CD14-positive monocyte (primary cell): ENCODE results near the gene DYRK1A. TPM values are rescaled to one million over a fixed set of nuclear protein-coding genes. Genes with fewer than 3 reads are reported as not detected.

ENCODE experiments used
- DNase-seq, 3 donors: peaks; one replicate each; pipeline ENCODE4 v3.0.0-alpha.2; 2011 to 2022
- H2AFZ ChIP-seq: 2 replicates; pipeline ENCODE4 v1.6.0; 2012; ENCODE audit warnings: mild to moderate bottlenecking, low read depth, low read length, inconsistent platforms; ENCODE audit not compliant: insufficient read depth, poor library complexity, severe bottlenecking
- H3K27ac ChIP-seq, 2 donors: 1 replicate in 1 of 2; 2 replicates in 1 of 2; pipeline ENCODE4 v1.5.1; 2012 to 2013; ENCODE audit warnings: low read length in 2 of 2, control low read depth in 1 of 2, inconsistent platforms in 1 of 2, low read depth in 1 of 2, mild to moderate bottlenecking in 1 of 2
- H3K27me3 ChIP-seq, 2 donors: one replicate each; pipeline versions ENCODE4 v1.6.0 to v1.6.1; 2011 to 2013; ENCODE audit warnings: low read length in 2 of 2; ENCODE audit not compliant: control insufficient read depth in 2 of 2, insufficient read depth in 2 of 2
- H3K36me3 ChIP-seq, 2 donors: replicated peaks in 1 of 2; 1 replicate in 1 of 2; 2 replicates in 1 of 2; pipeline versions ENCODE4 v1.5.1 to v1.6.1; 2012 to 2013; ENCODE audit warnings: low read length in 2 of 2, control low read depth in 1 of 2, inconsistent platforms in 1 of 2, mild to moderate bottlenecking in 1 of 2; ENCODE audit not compliant: insufficient read depth in 2 of 2, control insufficient read depth in 1 of 2
- H3K4me1 ChIP-seq, 2 donors: 1 replicate in 1 of 2; 2 replicates in 1 of 2; pipeline versions ENCODE4 v1.5.1 to v1.6.1; 2012 to 2013; ENCODE audit warnings: low read length in 2 of 2, control low read depth in 1 of 2, inconsistent platforms in 1 of 2, mild to moderate bottlenecking in 1 of 2, moderate library complexity in 1 of 2; ENCODE audit not compliant: insufficient read depth in 2 of 2, control insufficient read depth in 1 of 2
- H3K4me2 ChIP-seq: replicated peaks from 2 replicates; pipeline ENCODE3; 2012; ENCODE audit warnings: low read length, moderate library complexity, mild to moderate bottlenecking; ENCODE audit not compliant: poor library complexity, severe bottlenecking; ENCODE audit errors: extremely low read depth
- H3K4me3 ChIP-seq, 3 experiments: fragments of 200-600 bp in 1 of 3; sonication (generic) in 1 of 3; replicated peaks in 1 of 3; 1 replicate in 2 of 3; 2 replicates in 1 of 3; pipeline ENCODE4 v1.5.1; 2011 to 2013; ENCODE audit warnings: low read length in 3 of 3, mild to moderate bottlenecking in 3 of 3, control low read depth in 2 of 3, low read depth in 2 of 3, inconsistent platforms in 1 of 3, moderate library complexity in 1 of 3
- H3K79me2 ChIP-seq: 2 replicates; pipeline ENCODE4 v1.6.0; 2012; ENCODE audit warnings: mild to moderate bottlenecking, control low read depth, inconsistent platforms, low read length, moderate library complexity; ENCODE audit not compliant: insufficient read depth
- H3K9ac ChIP-seq: 2 replicates; pipeline ENCODE4 v1.6.0; 2017; ENCODE audit warnings: low read length, mild to moderate bottlenecking; ENCODE audit not compliant: insufficient read depth, poor library complexity, severe bottlenecking
- H3K9me3 ChIP-seq, 2 donors: replicated peaks in 1 of 2; 1 replicate in 1 of 2; 2 replicates in 1 of 2; pipeline versions ENCODE4 v1.5.1 to v1.6.1; 2012 to 2013; ENCODE audit warnings: low read length in 2 of 2, control low read depth in 1 of 2; ENCODE audit not compliant: control insufficient read depth in 1 of 2, insufficient read depth in 1 of 2
- H4K20me1 ChIP-seq: 2 replicates; pipeline ENCODE4 v1.6.0; 2012; ENCODE audit warnings: mild to moderate bottlenecking, low read length, control low read depth, moderate library complexity; ENCODE audit not compliant: insufficient read depth
- H3K27ac Mint-ChIP-seq, 7 donors: one replicate each; pipeline ENCODE4 v1.8.0; 2020; ENCODE audit warnings: mild to moderate bottlenecking in 7 of 7, mixed read lengths in 7 of 7, moderate library complexity in 6 of 7, inconsistent platforms in 2 of 7
- H3K27me3 Mint-ChIP-seq, 3 donors: one replicate each; pipeline ENCODE4 v1.8.0; 2021 to 2022; ENCODE audit warnings: low read depth in 3 of 3, mild to moderate bottlenecking in 3 of 3, mixed read lengths in 3 of 3, moderate library complexity in 3 of 3, inconsistent platforms in 1 of 3
- H3K36me3 Mint-ChIP-seq, 2 donors: one replicate each; pipeline ENCODE4 v1.8.0; 2020; ENCODE audit warnings: mixed read lengths in 2 of 2, inconsistent platforms in 1 of 2, mild to moderate bottlenecking in 1 of 2
- H3K4me1 Mint-ChIP-seq: one replicate; pipeline ENCODE4 v1.8.0; 2020; ENCODE audit warnings: mild to moderate bottlenecking, mixed read lengths
- H3K4me3 Mint-ChIP-seq, 2 donors: one replicate each; pipeline ENCODE4 v1.8.0; 2020; ENCODE audit warnings: mild to moderate bottlenecking in 2 of 2, mixed read lengths in 2 of 2, moderate library complexity in 1 of 2
- H3K9me3 Mint-ChIP-seq, 7 donors: one replicate each; pipeline ENCODE4 v1.8.0; 2020 to 2022; ENCODE audit warnings: mixed read lengths in 7 of 7, mild to moderate bottlenecking in 6 of 7, moderate library complexity in 6 of 7, inconsistent platforms in 2 of 7
- CTCF ChIP-seq: fragments of 200-600 bp; IDR thresholded peaks from one replicate; pipeline ENCODE4 v1.8.0; 2022; ENCODE audit warnings: antibody characterized with exemption, mild to moderate bottlenecking
- WGBS: methylation state at CpG from one replicate; pipeline ENCODE4 v1.1.5; 2013; ENCODE audit warnings: missing lambda C conversion rate; ENCODE audit not compliant: insufficient coverage; 5-methylcytosine and 5-hydroxymethylcytosine counted together
- intact Hi-C, 2 donors: fragments of 100-400 bp; cut with micrococcal nuclease; formaldehyde crosslinking; loops; one replicate each; pipeline versions ENCODE4 v1.15.0 to v1.15.1; 2023
- polyA plus RNA-seq, 3 donors: library from polyadenylated mRNA; depleted of rRNA in 1 of 3; unstranded in 2 of 3; stranded (reverse) in 1 of 3; fragments of 300-500 nt in 2 of 3; fragments of >200 nt in 1 of 3; fragmentation: Illumina TruSeq in 2 of 3; gene quantifications; 1 replicate in 2 of 3; 2 replicates in 1 of 3; pipeline ENCODE4 v1.2.3, GENCODE V29; 2012 to 2021

Gene DYRK1A
- polyA plus RNA-seq, 3 donors: 1.8 to 53.5 (median 2.4) TPM

GRCh38 chr21:37566790-37567615 lies 200.4 kb downstream of the DYRK1A start:
- H3K4me3 Mint-ChIP-seq: no peak overlapping the region
- peaks cover 24% of the 10 kb centered on the region for H3K4me1 Mint-ChIP-seq
- Histone ChIP-seq H3K27ac (no peak overlapping the region), H3K36me3 (no peaks in the 10 kb centered on the region), H3K9ac (no peak overlapping the region), H3K4me2 (no peak overlapping the region), H3K4me1 (peaks cover 25 to 31% of the 10 kb centered on the region in 2 donors), H3K79me2 (no peaks in the 10 kb centered on the region), H3K4me3 (no peak overlapping the region), H2AFZ (no peak overlapping the region), H3K27me3 (no peaks in the 10 kb centered on the region), H4K20me1 (no peaks in the 10 kb centered on the region), H3K9me3 (no peaks in the 10 kb centered on the region)
- TF ChIP-seq CTCF: no peak
- over 99% methylated on average over 10 of the region's 14 CpGs for WGBS
- no peak for DNase-seq
- intact Hi-C loops: loop anchor here (10.0 kb wide), 2 partner anchors 102 to 302 kb away; partner anchors contain the start of gene VPS26C (in 1 of the 2)
- no peaks in the 10 kb centered on the region for H3K36me3 Mint-ChIP-seq
- peaks cover 0 to 6% (median 0%) of the 10 kb centered on the region in 7 donors for H3K9me3 Mint-ChIP-seq
- no peak overlapping the region for H3K27ac Mint-ChIP-seq
- H3K27me3 Mint-ChIP-seq: peaks cover under 1 to 5% (median 4%) of the 10 kb centered on the region in 3 donors

- H3K4me1 Mint-ChIP-seq: peaks cover 18% of the 10 kb centered on the region
- H3K27ac Mint-ChIP-seq: no peak overlapping the region
- WGBS: 100% methylated on average over 1 of the region's 6 CpGs
- H3K27me3 ChIP-seq: no peaks in the 10 kb centered on the region
- H3K27me3 Mint-ChIP-seq: peaks cover 3 to 5% (median 3%) of the 10 kb centered on the region in 3 donors
- no peaks in the 10 kb centered on the region for H3K79me2 ChIP-seq
- H3K4me3 ChIP-seq: no peak overlapping the region
- no peaks in the 10 kb centered on the region for H4K20me1 ChIP-seq
- intact Hi-C loops: loop anchor here (10.0 kb wide), 2 partner anchors 104 to 304 kb away; partner anchors contain the start of gene VPS26C (in 1 of the 2)
- H3K36me3 ChIP-seq: no peaks in the 10 kb centered on the region
- no peak overlapping the region for H2AFZ ChIP-seq
- H3K4me2 ChIP-seq: no peak overlapping the region
- H3K9me3 ChIP-seq: no peaks in the 10 kb centered on the region
- DNase-seq: no peak
- H3K27ac ChIP-seq: no peak overlapping the region
- H3K9ac ChIP-seq: no peak overlapping the region
- H3K36me3 Mint-ChIP-seq: no peaks in the 10 kb centered on the region
- peaks cover 18 to 22% of the 10 kb centered on the region in 2 donors for H3K4me1 ChIP-seq
- no peak for TF ChIP-seq CTCF
- H3K4me3 Mint-ChIP-seq: no peak overlapping the region
- peaks cover 0 to 6% (median 0%) of the 10 kb centered on the region in 7 donors for H3K9me3 Mint-ChIP-seq
Measured at GRCh38 chr21:37568415-37568814, 201.8 kb downstream of the DYRK1A start.
